Erythroblast (primary cell): ENCODE results near the gene VCX3B.

ENCODE experiments used
- GATA1 ChIP-seq: IDR thresholded peaks from 2 replicates; pipeline ENCODE4 v1.6.1; 2011; ENCODE audit warnings: low read depth, mild to moderate bottlenecking, control low read depth, low read length, moderate library complexity
- POLR2A ChIP-seq: IDR thresholded peaks from 2 replicates; pipeline ENCODE4 v1.6.1; 2011; ENCODE audit warnings: mild to moderate bottlenecking, low read length

DNA sequence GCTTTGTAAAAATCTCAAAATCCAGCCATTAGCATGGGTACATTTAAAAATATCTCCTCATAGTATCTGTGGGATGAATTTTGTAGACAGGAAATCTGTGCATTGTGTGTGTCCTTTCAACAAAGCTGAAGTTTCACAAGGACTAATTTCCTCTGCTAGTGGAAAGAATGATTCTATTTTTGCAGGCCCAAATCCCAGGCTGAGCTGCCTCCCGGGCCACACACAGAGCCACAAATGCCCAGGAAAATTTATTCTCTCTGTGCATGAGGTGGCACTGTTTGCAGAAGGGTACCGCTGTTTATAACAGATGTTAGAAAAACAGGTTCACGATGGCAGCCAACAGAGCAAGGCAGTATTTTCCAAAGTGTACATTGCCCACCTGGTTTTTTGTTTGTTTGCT, 11.0 kb upstream of the VCX3B start:
- TF ChIP-seq POLR2A (no peak), GATA1 (no peak)
